ENCODE measurements around the gene TMEM131L. TPM values are rescaled to one million over a fixed set of nuclear protein-coding genes. Genes with fewer than 3 reads are reported as not detected.
A peak's percentile ranks its signal among the peaks of the same experiment; 100 is the strongest.

TMEM131L gene
- total and polyA plus RNA-seq, 2 experiments from 2014 or later = 3.3 to 7.4 TPM

DNA sequence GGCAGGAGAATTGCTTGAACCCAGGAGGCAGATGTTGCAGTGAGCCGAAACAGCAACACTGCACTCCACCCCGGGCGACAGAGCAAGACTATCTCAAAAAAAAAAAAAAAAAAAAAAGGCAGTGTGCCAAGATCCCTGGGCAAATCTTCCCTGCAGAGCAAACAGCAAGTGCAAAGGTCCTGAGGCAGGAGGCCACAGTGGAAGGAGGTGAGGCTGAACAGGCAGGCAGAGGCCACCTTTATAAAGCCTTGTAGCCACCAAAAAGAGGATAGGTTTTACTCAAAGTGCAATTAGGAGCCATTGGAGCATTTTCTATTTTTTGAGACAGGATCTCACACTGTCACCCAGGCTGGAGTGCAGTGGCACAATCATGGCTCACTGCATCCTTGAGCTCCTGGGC is 172.8 kb downstream of the TMEM131L start:
- no peak for DNase-seq (ENCODE audit: low read depth in 1 of 2, low spot score in 1 of 2)
- Histone ChIP-seq H3K36me3 (no peaks in the 10 kb centered on the region), H3K9me3 (ENCODE audit: low read depth) (no peaks in the 10 kb centered on the region), H3K27me3 (no peaks in the 10 kb centered on the region), H3K4me3 (no peak overlapping the region), H3K4me1 (ENCODE audit: low read depth) (no peaks in the 10 kb centered on the region), H3K27ac (no peak overlapping the region)
- TF ChIP-seq, protein P1, sequence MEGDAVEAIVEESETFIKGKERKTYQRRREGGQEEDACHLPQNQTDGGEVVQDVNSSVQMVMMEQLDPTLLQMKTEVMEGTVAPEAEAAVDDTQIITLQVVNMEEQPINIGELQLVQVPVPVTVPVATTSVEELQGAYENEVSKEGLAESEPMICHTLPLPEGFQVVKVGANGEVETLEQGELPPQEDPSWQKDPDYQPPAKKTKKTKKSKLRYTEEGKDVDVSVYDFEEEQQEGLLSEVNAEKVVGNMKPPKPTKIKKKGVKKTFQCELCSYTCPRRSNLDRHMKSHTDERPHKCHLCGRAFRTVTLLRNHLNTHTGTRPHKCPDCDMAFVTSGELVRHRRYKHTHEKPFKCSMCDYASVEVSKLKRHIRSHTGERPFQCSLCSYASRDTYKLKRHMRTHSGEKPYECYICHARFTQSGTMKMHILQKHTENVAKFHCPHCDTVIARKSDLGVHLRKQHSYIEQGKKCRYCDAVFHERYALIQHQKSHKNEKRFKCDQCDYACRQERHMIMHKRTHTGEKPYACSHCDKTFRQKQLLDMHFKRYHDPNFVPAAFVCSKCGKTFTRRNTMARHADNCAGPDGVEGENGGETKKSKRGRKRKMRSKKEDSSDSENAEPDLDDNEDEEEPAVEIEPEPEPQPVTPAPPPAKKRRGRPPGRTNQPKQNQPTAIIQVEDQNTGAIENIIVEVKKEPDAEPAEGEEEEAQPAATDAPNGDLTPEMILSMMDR (IDR thresholded peaks at IDR 0.05; ENCODE audit: low read depth, low read length) = no peak

DNA sequence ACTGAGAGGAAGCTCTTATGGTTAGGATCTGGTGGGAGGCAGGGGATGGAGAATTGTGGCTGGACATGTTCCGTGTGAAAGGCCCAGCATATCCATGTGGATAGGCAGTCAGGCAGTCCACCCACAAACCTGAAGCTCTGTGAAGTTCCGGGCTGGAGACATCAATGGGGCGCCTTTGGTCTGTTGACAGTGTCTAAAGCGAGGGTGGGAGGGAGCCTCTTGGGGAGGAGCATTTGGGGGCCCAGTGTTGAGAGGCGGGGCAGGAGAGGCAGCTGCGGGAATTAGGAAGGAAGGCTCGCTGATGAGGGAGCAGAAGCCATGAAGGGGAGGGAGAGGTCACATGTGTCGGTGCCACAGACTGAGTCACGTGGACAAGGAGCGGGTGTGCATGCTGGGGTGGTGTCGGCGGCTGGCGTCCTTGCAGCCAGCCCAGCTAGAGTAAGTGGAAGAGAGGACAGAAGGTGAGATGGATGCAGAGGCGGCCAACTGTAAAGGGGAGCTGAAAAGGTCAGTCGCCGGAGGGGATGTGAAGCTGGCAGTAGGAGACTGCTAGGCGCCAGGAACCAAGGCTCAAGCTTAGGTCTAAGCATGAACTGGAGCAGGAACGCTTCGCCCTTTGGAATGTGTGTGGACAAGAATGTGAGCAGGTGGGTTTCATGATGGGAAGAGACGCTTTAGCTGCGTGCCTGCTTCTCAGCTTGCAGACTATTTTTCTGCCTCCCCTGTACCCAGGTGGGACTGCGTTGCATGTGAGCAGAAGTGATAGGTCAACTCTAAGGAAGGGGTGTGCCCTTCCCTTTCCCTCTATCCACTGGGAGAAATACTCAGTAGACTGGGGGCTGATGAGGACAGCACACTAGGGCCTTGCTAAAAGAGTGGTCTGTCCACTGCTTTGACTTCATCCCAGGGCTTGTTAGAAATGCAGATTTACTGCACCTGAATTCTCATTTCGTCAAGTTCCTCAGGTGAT is 174.0 kb downstream of the TMEM131L start:
- Histone ChIP-seq H3K9me3 (ENCODE audit: low read depth) (no peaks in the 10 kb centered on the region), H3K4me1 (ENCODE audit: low read depth) (no peaks in the 10 kb centered on the region), H3K36me3 (no peaks in the 10 kb centered on the region), H3K27me3 (no peaks in the 10 kb centered on the region), H3K4me3 (no peak overlapping the region), H3K27ac (no peak overlapping the region)
- TF ChIP-seq, protein P1 (IDR thresholded peaks at IDR 0.05; ENCODE audit: low read depth, low read length) = no peak
- no peak for DNase-seq (ENCODE audit: low read depth in 1 of 2, low spot score in 1 of 2)

DNA sequence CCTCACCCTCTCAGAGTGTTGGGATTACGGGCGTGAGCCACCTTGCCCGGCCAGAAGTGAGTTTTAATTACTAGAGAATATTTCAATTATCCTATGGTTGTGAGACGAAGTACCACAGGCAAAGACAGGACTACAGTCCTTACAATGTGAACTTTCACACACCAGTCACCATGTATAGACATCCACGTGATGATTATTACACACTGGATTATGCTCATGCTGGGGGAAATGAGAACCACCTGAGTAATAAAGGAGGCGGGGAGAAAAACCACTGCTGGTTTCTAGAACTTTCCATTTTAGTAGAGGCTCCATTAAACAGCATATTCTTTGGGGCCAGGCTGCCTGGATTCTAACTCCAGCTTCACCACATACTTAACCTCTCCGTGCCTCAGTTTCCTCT is 175.4 kb downstream of the TMEM131L start:
- Histone ChIP-seq H3K4me1 (ENCODE audit: low read depth) (no peaks in the 10 kb centered on the region), H3K9me3 (ENCODE audit: low read depth) (no peaks in the 10 kb centered on the region), H3K27me3 (no peaks in the 10 kb centered on the region), H3K4me3 (no peak overlapping the region), H3K36me3 (no peaks in the 10 kb centered on the region), H3K27ac (no peak overlapping the region)
- DNase-seq (ENCODE audit: low read depth in 1 of 2, low spot score in 1 of 2) = no peak
- TF ChIP-seq, protein P1 (IDR thresholded peaks at IDR 0.05; ENCODE audit: low read depth, low read length) = no peak

DNA sequence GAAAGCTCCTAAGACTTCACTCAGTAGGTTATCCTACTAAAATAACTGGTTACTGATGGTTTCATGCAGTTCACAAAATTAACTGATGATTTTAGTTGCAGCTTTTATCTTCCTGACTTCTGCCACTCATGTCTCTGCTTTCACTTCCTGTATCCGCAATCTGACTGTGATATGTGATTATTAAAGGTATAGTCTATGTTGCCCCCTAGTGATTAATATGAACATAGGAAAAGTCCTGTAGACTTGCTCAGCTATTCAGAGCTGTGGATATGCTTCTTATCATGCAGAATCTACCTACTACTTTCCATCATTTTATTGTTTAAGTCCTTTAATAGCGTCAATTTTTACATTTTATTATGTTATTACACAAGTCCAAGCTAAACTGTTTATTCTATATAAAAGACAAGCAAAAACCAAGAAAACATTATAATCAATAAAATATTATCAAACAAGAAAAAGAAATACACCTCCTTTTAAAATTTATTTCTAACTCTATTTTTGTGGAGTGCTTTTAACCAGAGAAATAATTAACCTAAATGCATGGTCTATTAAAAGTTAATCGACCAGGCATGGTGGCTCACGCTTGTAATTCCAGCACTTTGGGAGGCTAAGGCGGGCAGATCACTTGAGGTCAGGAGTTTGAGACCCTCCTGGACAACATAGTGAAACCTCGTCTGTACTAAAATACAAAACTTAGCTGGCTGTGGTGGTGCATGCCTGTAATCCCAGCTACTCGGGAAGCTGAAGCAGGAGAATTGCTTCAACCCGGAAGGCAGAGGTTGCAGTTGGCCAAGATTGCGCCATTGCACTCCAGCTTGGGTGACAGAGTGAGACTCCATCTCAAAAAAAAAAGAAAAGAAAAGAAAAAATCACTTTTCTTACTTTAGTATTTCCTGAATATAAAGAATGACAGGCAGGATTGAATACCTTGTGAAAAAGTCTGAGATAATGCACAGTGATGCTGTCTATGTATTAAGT is 177.5 kb downstream of the TMEM131L start:
- peak; percentile 34 to 51 for DNase-seq (ENCODE audit: low read depth in 1 of 2, low spot score in 1 of 2)
- Histone ChIP-seq H3K27me3 (no peaks in the 10 kb centered on the region), H3K4me3 (no peak overlapping the region), H3K36me3 (no peaks in the 10 kb centered on the region), H3K27ac (no peak overlapping the region), H3K9me3 (ENCODE audit: low read depth) (no peaks in the 10 kb centered on the region), H3K4me1 (ENCODE audit: low read depth) (no peaks in the 10 kb centered on the region)
- TF ChIP-seq, protein P1 (IDR thresholded peaks at IDR 0.05; ENCODE audit: low read depth, low read length) = peak; percentile 46

DNA sequence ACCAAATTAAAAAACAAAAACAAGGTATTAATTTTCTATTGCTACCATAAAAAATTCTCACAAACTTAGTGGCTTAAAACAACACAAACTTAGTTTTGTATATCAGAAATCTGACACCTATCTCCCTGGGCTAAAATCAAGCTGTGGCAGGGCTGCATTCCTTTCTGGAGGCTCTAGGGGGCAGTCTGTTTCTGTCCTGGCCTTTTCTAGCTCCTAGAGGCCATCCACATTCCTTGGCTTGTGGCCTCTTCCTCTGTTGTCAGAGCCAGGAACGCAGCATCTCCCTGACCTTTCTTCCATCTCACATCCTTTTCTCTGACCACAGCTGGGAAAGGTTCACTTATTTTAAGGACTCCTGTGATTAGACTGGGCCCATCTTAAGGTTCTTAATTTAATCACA is 179.0 kb downstream of the TMEM131L start:
- TF ChIP-seq, protein P1 (IDR thresholded peaks at IDR 0.05; ENCODE audit: low read depth, low read length) = peak; percentile 14
- Histone ChIP-seq H3K4me1 (ENCODE audit: low read depth) (peaks cover 5% of the 10 kb centered on the region), H3K4me3 (no peak overlapping the region), H3K27me3 (no peaks in the 10 kb centered on the region), H3K9me3 (ENCODE audit: low read depth) (no peaks in the 10 kb centered on the region), H3K27ac (no peak overlapping the region), H3K36me3 (no peaks in the 10 kb centered on the region)
- no peak for DNase-seq (ENCODE audit: low read depth in 1 of 2, low spot score in 1 of 2)

Data from cardiac muscle cell (in vitro differentiated cells and primary cell).